T47D (cell line): Measurements from ENCODE around the gene DNAJC7.
A peak's percentile ranks its signal among the peaks of the same experiment; 100 is the strongest.
"Not testable (repeated sequence)": the region's sequence is repeated elsewhere in the genome, so short reads cannot be mapped to it uniquely, and the experiment has no call there.

Experiments used
- DNase-seq, 2 experiments: peaks; one replicate each; pipeline versions ENCODE4 v3.0.0 to v3.0.0-alpha.2; 2011 to 2012; ENCODE audit warnings: low read depth in 1 of 2, low spot score in 1 of 2
- JUND ChIP-seq: IDR thresholded peaks from 2 replicates; pipeline ENCODE4 v1.6.1; 2012; ENCODE audit warnings: low read depth
- in situ Hi-C: cut with HindIII; loops from 2 replicates; pipeline ENCODE4 v1.10.0; 2016; ENCODE audit warnings: low sequenced_read_pairs, low pct_unique_long_range_greater_than_20kb

DNAJC7 gene

GRCh38 chr17:42018339-42018738 is 1.1 kb upstream of the DNAJC7 start:
- TF ChIP-seq JUND, result no peak
- in situ Hi-C loops, result no loop called here

GRCh38 chr17:42017866-42018200 is 594 bp upstream of the DNAJC7 start:
- DNase-seq, result no peak
- in situ Hi-C loops, result no loop called here
- TF ChIP-seq JUND, result no peak

More at GRCh38 chr17:42018339-42018738, 1.1 kb upstream of the DNAJC7 start:
- no peak for DNase-seq

GRCh38 chr17:42016411-42016831 is 818 bp downstream of the DNAJC7 start:
- no peak for TF ChIP-seq JUND
- in situ Hi-C loops, result no loop called here
- DNase-seq, result no peak

- in situ Hi-C loops, DNase-seq: not testable (repeated sequence)
Measured at GRCh38 chr17:42013740-42014139, 3.5 kb downstream of the DNAJC7 start.

GRCh38 chr17:42012363-42012762 is 4.9 kb downstream of the DNAJC7 start:
- DNase-seq, in situ Hi-C loops: not testable (repeated sequence)

- in situ Hi-C loops, result no loop called here
- DNase-seq, result peak in 1 of 2 experiments; percentile 74
- no peak for TF ChIP-seq JUND
Measured at GRCh38 chr17:42010898-42011516, 6.2 kb downstream of the DNAJC7 start.

GRCh38 chr17:42010266-42010680 is 7.0 kb downstream of the DNAJC7 start:
- in situ Hi-C loops, result not testable (repeated sequence)

GRCh38 chr17:42009170-42009569 is 8.1 kb downstream of the DNAJC7 start:
- peak in 1 of 2 experiments; percentile 55 for DNase-seq
- in situ Hi-C loops, result no loop called here
- no peak for TF ChIP-seq JUND

More at GRCh38 chr17:42010266-42010680, 7.0 kb downstream of the DNAJC7 start:
- DNase-seq, result not testable (repeated sequence)

- no peak for TF ChIP-seq JUND
- DNase-seq, result no peak
- in situ Hi-C loops, result no loop called here
Measured at GRCh38 chr17:42005166-42005565, 12.1 kb downstream of the DNAJC7 start.

- in situ Hi-C loops, result no loop called here
- no peak for DNase-seq
- no peak for TF ChIP-seq JUND
Measured at GRCh38 chr17:42002792-42003301, 14.4 kb downstream of the DNAJC7 start.

- no peak for DNase-seq
- no peak for TF ChIP-seq JUND
- in situ Hi-C loops, result no loop called here
Measured at GRCh38 chr17:42002175-42002791, 15.0 kb downstream of the DNAJC7 start.

GRCh38 chr17:42001729-42002128 is 15.5 kb downstream of the DNAJC7 start:
- no peak for TF ChIP-seq JUND
- no peak for DNase-seq
- in situ Hi-C loops, result no loop called here

- no peak for TF ChIP-seq JUND
- in situ Hi-C loops, result no loop called here
- DNase-seq, result no peak
Measured at GRCh38 chr17:42000413-42001133, 16.7 kb downstream of the DNAJC7 start.
